IPS DF 6.9 (cell line): ENCODE results near the gene FYN.

ENCODE experiments used
- DNase-seq: peaks from one replicate; pipeline ENCODE4 v3.0.0-alpha.2; 2013; ENCODE audit warnings: low read depth, low spot score
- H3K27ac ChIP-seq: one replicate; pipeline ENCODE4 v1.5.1; 2013; ENCODE audit warnings: low read length, control low read depth
- H3K27me3 ChIP-seq: 2 replicates; pipeline ENCODE4 v1.6.1; 2013; ENCODE audit warnings: mild to moderate bottlenecking, low read length; ENCODE audit not compliant: control insufficient read depth, insufficient read depth
- H3K36me3 ChIP-seq: 2 replicates; pipeline ENCODE4 v1.6.1; 2013; ENCODE audit warnings: low read length; ENCODE audit not compliant: control insufficient read depth, insufficient read depth
- H3K4me1 ChIP-seq: 2 replicates; pipeline ENCODE4 v1.6.1; 2013; ENCODE audit warnings: low read length; ENCODE audit not compliant: control insufficient read depth, insufficient read depth
- H3K4me3 ChIP-seq: 2 replicates; pipeline ENCODE4 v1.5.1; 2013; ENCODE audit warnings: mild to moderate bottlenecking, low read length
- H3K9me3 ChIP-seq: 2 replicates; pipeline ENCODE4 v1.6.1; 2013; ENCODE audit warnings: low read length, inconsistent platforms; ENCODE audit not compliant: control insufficient read depth, insufficient read depth
- WGBS: extraction: QIAGEN DNeasy Blood & Tissue Kit; methylation state at CpG from one replicate; pipeline ENCODE4 v1.1.7; 2013; ENCODE audit warnings: mixed read lengths, missing lambda C conversion rate; ENCODE audit not compliant: insufficient read length, insufficient coverage; 5-methylcytosine and 5-hydroxymethylcytosine counted together

The FYN gene

DNA sequence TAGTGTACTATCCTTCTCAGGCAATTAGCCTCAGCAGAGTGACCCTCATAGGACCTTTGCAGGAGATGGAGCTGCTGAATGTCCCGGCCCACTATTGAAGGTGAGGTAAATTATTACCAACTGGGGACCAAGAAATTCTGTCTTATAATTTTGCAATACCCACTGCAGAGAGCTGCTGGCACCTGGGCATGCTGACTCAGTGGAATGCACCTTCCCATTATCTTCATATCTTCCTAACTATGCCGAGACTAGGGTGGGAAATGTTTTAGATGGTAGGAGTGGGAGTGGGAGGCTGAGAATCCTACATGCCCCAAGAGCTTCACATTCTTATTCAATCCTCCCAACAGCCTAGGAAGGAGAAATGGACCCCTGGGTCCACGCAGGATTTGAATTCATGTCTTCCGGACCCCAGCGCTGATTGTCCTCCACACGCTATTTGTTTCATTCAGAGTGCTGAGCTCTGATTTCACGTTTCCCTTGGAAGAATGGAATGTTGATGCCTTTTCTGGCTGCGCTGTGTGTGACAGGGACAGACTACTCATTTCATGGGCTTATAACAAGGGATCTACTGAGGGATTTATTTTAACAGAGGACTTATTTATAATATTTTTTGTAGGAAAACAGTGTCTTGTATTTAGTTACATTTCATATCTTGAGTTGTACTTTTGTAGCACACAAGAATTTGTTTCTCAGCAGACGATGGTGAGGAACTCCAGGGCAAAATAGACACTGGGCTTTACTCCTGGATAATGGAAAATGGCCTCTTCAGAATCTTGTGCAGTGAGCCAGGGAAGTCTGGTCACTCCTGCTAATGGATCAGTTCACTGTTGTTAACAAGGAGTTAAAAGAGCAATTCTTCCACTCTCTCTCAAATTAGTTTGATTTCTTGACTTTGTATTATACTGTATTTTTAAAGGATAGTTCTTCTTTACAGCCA lies 66.4 kb downstream of the FYN start:
- H3K36me3 ChIP-seq = no peaks in the 10 kb centered on the region
- WGBS = no CpG with 5 or more reads among the region's 9 CpGs
- H3K4me1 ChIP-seq = no peaks in the 10 kb centered on the region
- DNase-seq = no peak
- no peaks in the 10 kb centered on the region for H3K27me3 ChIP-seq
- H3K9me3 ChIP-seq = no peaks in the 10 kb centered on the region
- H3K27ac ChIP-seq = no peak overlapping the region
- no peak overlapping the region for H3K4me3 ChIP-seq

DNA sequence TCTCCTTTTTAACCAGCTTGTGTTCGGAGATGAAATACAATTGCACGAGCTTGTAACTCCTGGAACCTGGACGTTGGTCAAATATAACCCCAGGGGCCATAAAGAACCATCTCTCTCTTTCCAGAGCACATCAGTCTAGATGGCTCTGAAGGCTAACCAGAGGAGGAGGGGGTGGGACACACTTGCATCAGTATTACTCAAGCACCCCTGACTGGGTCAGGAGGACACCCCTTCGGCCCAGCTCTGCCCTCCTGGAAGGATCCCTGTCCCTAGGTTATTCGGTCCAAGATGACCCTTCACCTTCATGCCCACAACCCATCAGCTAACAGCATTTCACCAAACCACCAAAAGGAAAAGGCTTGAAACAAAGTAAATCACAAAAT lies 67.1 kb downstream of the FYN start:
- H3K27me3 ChIP-seq = no peaks in the 10 kb centered on the region
- H3K36me3 ChIP-seq = no peaks in the 10 kb centered on the region
- no peaks in the 10 kb centered on the region for H3K4me1 ChIP-seq
- H3K9me3 ChIP-seq = no peaks in the 10 kb centered on the region
- DNase-seq = no peak
- H3K27ac ChIP-seq = no peak overlapping the region
- no CpG with 5 or more reads among the region's 5 CpGs for WGBS
- no peak overlapping the region for H3K4me3 ChIP-seq

DNA sequence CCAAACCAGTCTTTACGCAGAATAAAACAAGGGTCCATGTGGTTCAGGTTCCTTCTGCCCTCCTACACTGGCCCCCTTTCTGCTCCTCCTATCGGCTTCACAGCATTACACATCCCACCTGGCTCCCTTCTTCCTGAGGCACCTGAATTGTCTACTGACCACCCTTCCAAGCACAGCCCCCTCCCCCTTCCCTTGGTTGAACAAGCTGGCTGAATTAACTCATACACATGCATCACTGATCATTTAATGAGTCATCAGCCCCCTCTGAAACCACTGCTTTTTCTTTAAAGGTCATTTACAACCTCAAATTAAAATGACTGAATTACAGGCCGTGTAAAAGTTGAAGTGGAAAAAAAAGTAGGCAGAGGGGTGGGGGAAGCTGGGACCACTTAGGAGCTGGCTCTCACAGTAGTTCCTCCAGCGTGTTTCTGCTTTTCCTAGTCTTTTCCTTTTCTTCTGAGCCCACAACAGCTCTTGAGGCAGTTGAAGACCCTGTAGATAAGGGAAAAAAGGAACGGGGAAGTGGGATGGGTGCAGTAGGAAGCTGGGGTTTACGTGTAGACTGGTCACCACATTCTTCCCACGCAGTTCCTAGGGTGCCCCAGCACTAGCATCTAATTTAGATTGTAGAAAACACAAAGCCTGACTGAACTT lies 67.6 kb downstream of the FYN start:
- Histone ChIP-seq H3K27me3 (no peaks in the 10 kb centered on the region), H3K36me3 (no peaks in the 10 kb centered on the region), H3K9me3 (no peaks in the 10 kb centered on the region), H3K4me3 (no peak overlapping the region), H3K4me1 (no peaks in the 10 kb centered on the region), H3K27ac (no peak overlapping the region)
- no CpG with 5 or more reads among the region's 7 CpGs for WGBS
- DNase-seq = no peak

DNA sequence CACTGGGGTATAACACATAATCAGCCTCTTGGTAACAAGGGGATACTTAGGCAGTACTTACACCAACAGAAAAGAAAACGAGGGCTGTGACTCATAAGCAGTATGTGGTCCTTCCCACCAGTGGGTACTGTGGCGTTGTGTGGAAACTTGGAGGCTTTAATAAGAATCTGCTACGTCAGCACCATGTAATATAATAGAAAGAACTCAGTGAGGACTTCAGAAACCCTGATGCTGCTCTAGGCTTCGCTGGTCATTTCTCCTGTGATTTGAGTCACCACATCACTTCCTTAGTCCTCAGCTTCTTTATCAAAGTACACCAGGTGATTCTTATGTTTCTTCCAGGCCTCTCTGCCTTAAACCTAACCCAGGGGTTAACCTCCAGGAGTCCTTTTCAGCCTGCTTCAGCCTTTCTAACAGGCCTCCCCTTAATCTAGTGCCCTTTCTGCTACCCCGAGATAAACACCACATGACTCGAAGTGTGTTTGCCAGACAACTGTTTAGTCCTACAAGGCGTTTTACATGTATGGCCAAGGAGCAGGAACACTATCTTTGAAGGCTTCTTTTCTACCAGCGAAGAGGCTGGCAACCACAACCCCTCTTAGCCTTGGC lies 68.5 kb downstream of the FYN start:
- Histone ChIP-seq H3K27ac (no peak overlapping the region), H3K27me3 (no peaks in the 10 kb centered on the region), H3K36me3 (no peaks in the 10 kb centered on the region), H3K4me3 (no peak overlapping the region), H3K9me3 (no peaks in the 10 kb centered on the region), H3K4me1 (no peaks in the 10 kb centered on the region)
- no peak for DNase-seq
- WGBS = no CpG with 5 or more reads among the region's 8 CpGs

DNA sequence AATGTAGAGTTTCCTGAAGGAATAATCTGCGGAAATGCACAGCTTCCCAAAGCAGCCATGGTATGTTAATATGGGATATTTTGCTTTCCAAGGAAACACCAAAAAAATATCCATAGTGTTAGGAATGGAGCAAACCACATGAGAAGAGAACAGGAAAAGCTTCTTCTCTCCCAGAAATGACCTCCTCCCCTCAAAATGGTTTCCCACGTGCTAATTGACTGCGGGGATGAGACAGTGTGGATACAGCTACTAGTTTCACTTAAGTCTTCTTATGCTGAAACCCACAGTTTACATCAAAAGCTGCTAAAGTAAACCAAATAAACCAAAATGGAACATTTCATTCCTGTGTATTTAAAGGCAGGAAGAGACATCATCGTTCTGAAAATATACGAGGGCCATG lies 69.4 kb downstream of the FYN start:
- Histone ChIP-seq H3K36me3 (no peaks in the 10 kb centered on the region), H3K4me3 (no peak overlapping the region)

DNA sequence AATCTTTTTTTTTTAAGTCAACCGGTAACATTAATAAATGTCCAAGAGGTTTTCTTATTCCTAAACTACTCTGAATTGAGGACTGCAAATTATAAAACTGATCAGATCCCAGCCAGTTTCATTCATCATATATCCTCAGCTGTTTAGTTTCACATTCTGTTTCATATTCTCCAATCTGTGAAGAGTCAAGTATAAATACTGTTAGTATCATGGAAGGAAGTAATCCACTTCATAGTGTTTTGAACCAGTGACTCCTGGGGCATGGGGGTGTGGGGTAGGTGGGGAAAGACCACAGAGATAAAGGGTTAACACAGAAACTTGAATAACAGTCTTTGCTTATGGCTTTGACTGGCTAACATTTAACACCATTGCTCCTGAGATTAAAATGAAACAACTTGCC lies 69.9 kb downstream of the FYN start:
- WGBS = no CpG with 5 or more reads among the region's 1 CpG
- H3K36me3 ChIP-seq = no peaks in the 10 kb centered on the region

More for the DNA sequence above, 69.4 kb downstream of the FYN start:
- Histone ChIP-seq H3K9me3 (no peaks in the 10 kb centered on the region), H3K4me1 (no peaks in the 10 kb centered on the region), H3K27me3 (no peaks in the 10 kb centered on the region), H3K27ac (no peak overlapping the region)
- no peak for DNase-seq
- no CpG with 5 or more reads among the region's 5 CpGs for WGBS

DNA sequence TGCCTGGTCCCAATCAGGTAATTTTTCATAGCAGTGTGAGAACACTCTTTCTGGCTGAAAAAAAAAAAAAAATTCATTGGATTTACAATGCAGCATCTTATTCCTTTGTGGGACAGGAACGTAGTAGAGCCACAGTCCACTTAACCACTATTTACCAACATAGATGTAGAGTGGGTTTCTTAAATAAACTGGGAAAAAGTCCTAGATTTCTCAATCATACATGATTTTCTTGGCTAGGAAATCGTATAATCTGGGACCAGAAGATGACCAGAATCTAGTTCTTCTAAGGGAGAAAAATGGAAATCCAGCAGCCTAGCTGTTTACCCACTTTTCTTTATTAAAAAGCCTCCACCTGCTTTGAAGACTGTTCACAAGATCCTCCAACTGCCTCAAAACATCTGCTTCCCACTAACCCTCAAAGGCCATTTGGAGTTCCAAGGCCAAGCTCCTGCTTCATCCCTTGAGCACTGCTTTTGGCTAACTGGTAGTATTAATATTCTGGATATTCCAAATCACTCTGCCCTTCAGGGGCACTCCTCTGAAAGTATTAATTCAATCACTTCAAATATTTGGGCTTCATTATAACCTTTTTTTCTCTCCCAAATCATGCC lies 70.4 kb downstream of the FYN start:
- Histone ChIP-seq H3K36me3 (no peaks in the 10 kb centered on the region), H3K27ac (no peak overlapping the region), H3K27me3 (no peaks in the 10 kb centered on the region), H3K9me3 (no peaks in the 10 kb centered on the region), H3K4me3 (no peak overlapping the region), H3K4me1 (peaks cover 3% of the 10 kb centered on the region; the same call in 1 of the 2 replicates)
- DNase-seq = no peak
- no CpG with 5 or more reads among the region's 2 CpGs for WGBS

More for the DNA sequence above, 69.9 kb downstream of the FYN start:
- Histone ChIP-seq H3K27me3 (no peaks in the 10 kb centered on the region), H3K4me3 (no peak overlapping the region), H3K27ac (no peak overlapping the region), H3K4me1 (peaks cover 2% of the 10 kb centered on the region; the same call in 1 of the 2 replicates), H3K9me3 (no peaks in the 10 kb centered on the region)
- DNase-seq = no peak

DNA sequence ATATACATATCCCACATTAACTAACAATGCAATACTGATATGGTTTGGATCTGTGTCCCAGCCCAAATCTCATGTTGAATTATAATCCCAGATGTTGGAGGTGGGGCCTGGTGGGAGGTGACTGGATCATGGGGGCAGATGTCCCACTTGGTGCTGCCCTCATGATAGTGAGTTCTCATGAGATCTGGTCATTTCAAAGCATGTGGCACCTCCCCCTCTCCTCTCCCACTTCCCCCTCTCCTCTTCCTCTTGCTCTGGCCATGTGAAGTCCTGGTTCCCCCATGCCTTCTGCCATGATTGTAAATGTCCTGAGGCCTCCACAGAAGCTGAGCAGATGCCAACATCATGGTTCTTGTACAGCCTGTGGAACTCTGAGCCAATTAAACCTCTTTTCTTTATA lies 71.2 kb downstream of the FYN start:
- Histone ChIP-seq H3K4me3 (no peak overlapping the region), H3K36me3 (no peaks in the 10 kb centered on the region), H3K4me1 (peaks cover 3% of the 10 kb centered on the region; the same call in 1 of the 2 replicates), H3K27me3 (no peaks in the 10 kb centered on the region), H3K9me3 (no peaks in the 10 kb centered on the region), H3K27ac (no peak overlapping the region)
- DNase-seq = no peak

DNA sequence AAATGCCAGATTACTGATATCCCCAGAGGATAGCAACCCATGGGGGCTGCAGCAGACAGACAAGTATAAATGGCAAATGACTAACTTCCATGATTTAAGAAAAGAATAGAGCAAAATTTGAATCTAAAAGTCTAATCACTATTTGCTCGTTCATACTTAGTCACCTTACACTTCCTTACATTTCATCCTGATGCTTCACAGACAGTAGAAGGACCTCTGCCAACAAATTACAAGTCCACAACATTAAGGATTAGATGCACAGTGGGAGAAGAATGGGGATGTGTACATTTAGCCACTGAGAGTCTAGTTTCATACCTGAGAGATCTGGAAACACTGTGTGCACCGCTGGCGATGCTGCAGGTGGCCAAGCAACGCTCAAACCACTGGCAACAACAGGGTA lies 72.4 kb downstream of the FYN start:
- Histone ChIP-seq H3K36me3 (no peaks in the 10 kb centered on the region), H3K27me3 (no peaks in the 10 kb centered on the region), H3K4me3 (no peak overlapping the region), H3K4me1 (peaks cover 3% of the 10 kb centered on the region; the same call in 1 of the 2 replicates), H3K27ac (no peak overlapping the region), H3K9me3 (no peaks in the 10 kb centered on the region)
- WGBS = no CpG with 5 or more reads among the region's 4 CpGs
- no peak for DNase-seq

DNA sequence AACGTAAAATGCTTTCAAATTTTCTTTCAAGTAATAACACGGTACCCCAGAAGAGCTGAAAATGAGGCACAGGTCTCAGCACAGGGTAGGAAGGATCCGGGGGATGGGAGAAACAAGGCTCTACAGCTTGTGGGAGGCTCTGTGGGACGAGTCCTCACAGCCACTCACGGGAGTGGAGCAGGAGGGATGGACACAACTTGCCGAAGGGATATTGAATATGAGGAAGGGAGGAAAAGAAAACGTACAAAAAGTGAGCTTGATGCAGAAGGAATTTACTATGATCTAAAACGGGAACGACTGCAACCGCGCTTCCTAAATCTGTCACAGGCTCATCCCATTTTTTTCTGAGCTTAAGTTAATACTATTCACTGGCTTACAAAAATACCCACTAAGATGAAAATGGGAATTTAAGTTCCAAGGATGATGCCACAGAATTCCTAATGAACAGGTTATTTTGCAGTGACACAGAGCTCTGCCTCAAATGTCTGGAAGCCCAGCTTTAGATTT lies 72.9 kb downstream of the FYN start:
- WGBS = no CpG with 5 or more reads among the region's 11 CpGs
- no peak overlapping the region for H3K4me3 ChIP-seq
- H3K9me3 ChIP-seq = no peaks in the 10 kb centered on the region
- peaks cover 3% of the 10 kb centered on the region; the same call in 1 of the 2 replicates for H3K4me1 ChIP-seq
- no peak for DNase-seq
- no peaks in the 10 kb centered on the region for H3K36me3 ChIP-seq
- H3K27ac ChIP-seq = no peak overlapping the region
- no peaks in the 10 kb centered on the region for H3K27me3 ChIP-seq
